Parathyroid adenoma (tissue), 2 donors: ENCODE results near the gene SLC8A1.

Source experiments
- H2AFZ ChIP-seq: fragments of 300-600 bp; sonication (generic); one replicate; pipeline ENCODE4 v1.7.0; 2017; ENCODE audit warnings: antibody characterized with exemption, mild to moderate bottlenecking
- H3K27ac ChIP-seq: fragments of 300-600 bp; sonication (generic); one replicate; pipeline ENCODE4 v1.7.0; 2017
- H3K27me3 ChIP-seq: fragments of 300-600 bp; sonication (generic); one replicate; pipeline ENCODE4 v1.7.0; 2017; ENCODE audit warnings: low read length; ENCODE audit not compliant: control insufficient read depth, insufficient read depth
- H3K36me3 ChIP-seq: fragments of 300-600 bp; sonication (generic); one replicate; pipeline ENCODE4 v1.7.0; 2017; ENCODE audit warnings: low read length; ENCODE audit not compliant: control insufficient read depth, insufficient read depth
- H3K4me1 ChIP-seq: fragments of 300-600 bp; sonication (generic); one replicate; pipeline ENCODE4 v1.7.0; 2017; ENCODE audit warnings: control low read depth
- H3K4me2 ChIP-seq: fragments of 300-600 bp; sonication (generic); one replicate; pipeline ENCODE4 v1.7.0; 2017; ENCODE audit warnings: low read length
- H3K4me3 ChIP-seq: fragments of 300-600 bp; sonication (generic); one replicate; pipeline ENCODE4 v1.7.0; 2017; ENCODE audit warnings: low read depth, low read length
- H3K79me2 ChIP-seq: fragments of 300-600 bp; sonication (generic); one replicate; pipeline ENCODE4 v1.7.0; 2017; ENCODE audit warnings: control low read depth
- H3K9ac ChIP-seq: fragments of 300-600 bp; sonication (generic); one replicate; pipeline ENCODE4 v1.7.0; 2017; ENCODE audit warnings: mild to moderate bottlenecking
- H3K9me3 ChIP-seq: fragments of 300-600 bp; sonication (generic); one replicate; pipeline ENCODE4 v1.7.0; 2017; ENCODE audit warnings: low read length; ENCODE audit not compliant: control insufficient read depth
- TF ChIP-seq, protein P1 (sequence below): fragments of 300-600 bp; sonication (generic); IDR thresholded peaks from one replicate; pipeline ENCODE4 v1.7.0; 2017; ENCODE audit warnings: antibody characterized with exemption, mild to moderate bottlenecking
- donor health status: primary hyperparathyroidism.

The SLC8A1 gene

DNA sequence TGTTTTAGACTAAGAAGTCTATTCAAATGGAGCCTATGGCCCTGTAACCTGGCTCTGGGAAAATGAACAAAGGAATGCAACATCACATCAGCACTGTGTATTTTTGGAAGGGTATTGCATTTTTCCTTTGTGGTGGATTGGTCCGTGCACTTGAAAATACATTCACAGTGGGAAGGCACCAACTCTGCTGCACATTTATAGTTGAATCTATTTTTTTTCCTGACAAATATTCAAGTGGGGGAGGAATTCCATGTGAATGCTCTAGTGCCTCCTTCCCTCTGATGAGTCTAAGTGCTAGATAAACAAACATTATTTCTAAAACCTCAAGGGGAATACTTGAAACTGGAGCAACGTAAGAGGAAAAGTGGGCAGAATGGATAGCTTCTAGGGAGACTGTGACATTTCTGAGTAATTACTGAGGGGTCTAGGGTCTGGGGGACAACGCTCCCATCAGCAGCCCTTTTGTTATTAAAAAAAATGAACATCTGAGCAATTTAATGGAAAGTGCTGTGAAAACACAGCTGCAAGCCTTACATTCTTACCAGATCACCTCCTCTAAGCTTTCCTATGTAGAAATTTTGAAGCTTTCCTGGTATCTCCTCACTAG, 208.2 kb downstream of the SLC8A1 start:
- Histone ChIP-seq H3K79me2 (no peaks in the 10 kb centered on the region), H3K4me3 (no peak overlapping the region), H3K27ac (no peak overlapping the region), H3K27me3 (no peaks in the 10 kb centered on the region), H3K4me1 (no peaks in the 10 kb centered on the region), H3K9ac (no peak overlapping the region), H2AFZ (no peak overlapping the region), H3K9me3 (no peaks in the 10 kb centered on the region), H3K4me2 (no peak overlapping the region), H3K36me3 (no peaks in the 10 kb centered on the region)
- TF ChIP-seq, protein P1, sequence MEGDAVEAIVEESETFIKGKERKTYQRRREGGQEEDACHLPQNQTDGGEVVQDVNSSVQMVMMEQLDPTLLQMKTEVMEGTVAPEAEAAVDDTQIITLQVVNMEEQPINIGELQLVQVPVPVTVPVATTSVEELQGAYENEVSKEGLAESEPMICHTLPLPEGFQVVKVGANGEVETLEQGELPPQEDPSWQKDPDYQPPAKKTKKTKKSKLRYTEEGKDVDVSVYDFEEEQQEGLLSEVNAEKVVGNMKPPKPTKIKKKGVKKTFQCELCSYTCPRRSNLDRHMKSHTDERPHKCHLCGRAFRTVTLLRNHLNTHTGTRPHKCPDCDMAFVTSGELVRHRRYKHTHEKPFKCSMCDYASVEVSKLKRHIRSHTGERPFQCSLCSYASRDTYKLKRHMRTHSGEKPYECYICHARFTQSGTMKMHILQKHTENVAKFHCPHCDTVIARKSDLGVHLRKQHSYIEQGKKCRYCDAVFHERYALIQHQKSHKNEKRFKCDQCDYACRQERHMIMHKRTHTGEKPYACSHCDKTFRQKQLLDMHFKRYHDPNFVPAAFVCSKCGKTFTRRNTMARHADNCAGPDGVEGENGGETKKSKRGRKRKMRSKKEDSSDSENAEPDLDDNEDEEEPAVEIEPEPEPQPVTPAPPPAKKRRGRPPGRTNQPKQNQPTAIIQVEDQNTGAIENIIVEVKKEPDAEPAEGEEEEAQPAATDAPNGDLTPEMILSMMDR, result no peak

DNA sequence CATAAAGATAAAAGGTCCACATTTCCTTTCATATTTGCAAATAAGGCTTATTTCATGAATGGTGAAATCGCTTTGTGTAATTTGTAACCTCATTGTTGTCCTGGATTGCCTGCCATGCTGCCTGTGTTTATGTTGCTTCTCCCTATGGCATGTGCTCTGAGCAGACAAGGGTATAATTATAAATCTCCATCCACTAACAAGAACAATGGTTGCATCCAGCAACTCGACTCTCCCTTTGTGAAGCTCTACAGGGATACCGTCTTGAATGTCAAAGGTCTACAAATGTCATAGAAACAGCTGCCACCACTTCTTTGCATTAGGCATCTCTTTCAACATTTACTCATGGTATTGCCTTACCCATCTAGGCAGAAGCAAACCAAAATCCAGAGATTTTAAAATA, 209.6 kb downstream of the SLC8A1 start:
- no peaks in the 10 kb centered on the region for H3K9me3 ChIP-seq
- H3K4me1 ChIP-seq, result no peaks in the 10 kb centered on the region
- H3K79me2 ChIP-seq, result no peaks in the 10 kb centered on the region
- H3K9ac ChIP-seq, result no peak overlapping the region
- no peaks in the 10 kb centered on the region for H3K27me3 ChIP-seq
- no peak overlapping the region for H3K4me3 ChIP-seq
- H2AFZ ChIP-seq, result no peak overlapping the region
- TF ChIP-seq, protein P1, result no peak
- H3K4me2 ChIP-seq, result no peak overlapping the region
- H3K36me3 ChIP-seq, result no peaks in the 10 kb centered on the region
- H3K27ac ChIP-seq, result no peak overlapping the region

DNA sequence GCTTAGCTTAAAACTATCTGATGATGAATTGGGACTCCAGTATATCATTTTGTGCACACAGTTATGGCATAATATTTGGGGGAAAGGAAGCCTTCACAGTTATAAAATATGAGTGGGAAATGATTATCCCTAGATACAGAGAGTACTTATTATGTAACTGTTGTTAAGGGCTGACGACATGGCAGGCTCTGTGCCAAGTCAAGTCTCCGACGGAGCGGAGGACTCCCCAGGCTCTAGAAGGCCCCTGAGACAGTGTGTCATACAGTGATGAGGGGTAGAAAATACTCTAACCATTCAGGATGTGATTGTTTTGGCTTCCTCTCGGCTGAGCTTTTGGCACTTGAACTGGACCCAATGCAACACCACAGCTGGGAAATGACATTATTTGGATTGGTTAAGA, 211.8 kb downstream of the SLC8A1 start:
- no peak overlapping the region for H3K4me2 ChIP-seq
- H3K27ac ChIP-seq, result no peak overlapping the region
- no peaks in the 10 kb centered on the region for H3K79me2 ChIP-seq
- no peaks in the 10 kb centered on the region for H3K27me3 ChIP-seq
- H3K36me3 ChIP-seq, result no peaks in the 10 kb centered on the region
- H2AFZ ChIP-seq, result no peak overlapping the region
- H3K4me1 ChIP-seq, result no peaks in the 10 kb centered on the region
- no peak overlapping the region for H3K4me3 ChIP-seq
- TF ChIP-seq, protein P1, result no peak
- no peaks in the 10 kb centered on the region for H3K9me3 ChIP-seq
- no peak overlapping the region for H3K9ac ChIP-seq

DNA sequence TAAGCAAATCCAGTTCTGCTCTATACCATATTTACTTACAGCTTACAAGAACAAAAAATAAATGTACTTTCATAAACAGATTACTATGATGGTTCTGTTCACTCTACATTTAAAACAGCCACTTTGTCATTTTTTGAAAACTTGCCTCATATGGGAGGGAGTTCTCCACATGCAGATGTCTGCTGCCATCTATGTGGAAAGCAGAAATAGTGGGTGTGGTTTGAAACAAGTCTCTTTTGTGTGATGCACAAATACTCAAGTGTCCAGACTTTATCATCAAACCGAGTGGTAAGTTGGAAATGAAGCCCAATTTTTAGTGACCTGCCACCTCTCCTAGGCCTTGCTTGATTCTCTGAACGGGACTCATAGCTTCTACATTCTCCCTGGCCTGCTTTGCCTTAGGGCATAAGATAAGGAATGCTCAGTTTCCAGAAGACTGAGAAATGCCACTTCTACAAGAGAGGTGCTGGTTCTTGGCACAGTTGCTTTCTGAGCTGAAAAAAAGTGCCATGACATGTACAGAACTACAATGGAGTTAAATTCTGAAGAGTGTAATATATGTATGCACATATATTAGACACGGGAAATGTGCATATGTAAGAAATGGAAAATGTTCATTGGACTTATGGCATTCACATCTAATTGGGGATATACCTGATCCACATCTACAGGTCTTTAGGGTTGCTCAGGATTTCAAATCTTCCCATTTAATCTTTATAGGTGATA, 221.0 kb downstream of the SLC8A1 start:
- no peak overlapping the region for H3K27ac ChIP-seq
- no peak overlapping the region for H3K9ac ChIP-seq
- no peaks in the 10 kb centered on the region for H3K36me3 ChIP-seq
- H3K9me3 ChIP-seq, result no peaks in the 10 kb centered on the region
- TF ChIP-seq, protein P1, result no peak
- no peak overlapping the region for H3K4me2 ChIP-seq
- no peaks in the 10 kb centered on the region for H3K27me3 ChIP-seq
- no peaks in the 10 kb centered on the region for H3K4me1 ChIP-seq
- H3K4me3 ChIP-seq, result no peak overlapping the region
- H2AFZ ChIP-seq, result no peak overlapping the region
- no peaks in the 10 kb centered on the region for H3K79me2 ChIP-seq

DNA sequence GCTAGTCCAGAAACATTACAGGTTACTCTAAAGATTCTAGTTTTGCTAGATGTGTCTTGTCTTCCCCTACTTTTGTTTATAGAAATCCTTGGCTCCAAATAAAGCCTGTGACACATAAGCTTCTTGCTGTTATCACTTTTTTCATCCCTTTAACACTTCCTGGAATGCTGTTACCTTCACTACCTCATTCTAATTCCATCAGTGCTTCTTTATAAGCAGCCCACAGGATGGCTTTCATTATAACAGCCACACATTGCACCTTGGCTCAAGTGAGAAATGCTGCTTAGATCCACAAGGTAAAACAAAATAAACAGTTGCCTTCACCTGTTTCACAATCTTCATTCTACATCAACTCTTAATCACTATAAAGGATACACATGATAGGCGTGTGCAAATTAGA, 221.7 kb downstream of the SLC8A1 start:
- H3K9me3 ChIP-seq, result no peaks in the 10 kb centered on the region
- H3K27me3 ChIP-seq, result no peaks in the 10 kb centered on the region
- no peak overlapping the region for H2AFZ ChIP-seq
- no peak overlapping the region for H3K9ac ChIP-seq
- no peaks in the 10 kb centered on the region for H3K4me1 ChIP-seq
- H3K4me2 ChIP-seq, result no peak overlapping the region
- H3K79me2 ChIP-seq, result no peaks in the 10 kb centered on the region
- TF ChIP-seq, protein P1, result no peak
- H3K36me3 ChIP-seq, result no peaks in the 10 kb centered on the region
- H3K4me3 ChIP-seq, result no peak overlapping the region
- H3K27ac ChIP-seq, result no peak overlapping the region
